Measurements from ENCODE around the gene PUSL1.

PUSL1 gene

GRCh38 chr1:1290238-1290731 is 18.1 kb upstream of the PUSL1 start:
- H3K4me3 ChIP-seq (replicated peaks; ENCODE audit: low read depth, low read length): no peak overlapping the region
- DNase-seq (ENCODE audit: extremely low read depth, low read depth): no peak

GRCh38 chr1:1291023-1291528 is 17.3 kb upstream of the PUSL1 start:
- TF ChIP-seq CTCF (IDR thresholded peaks at IDR 0.05; ENCODE audit: low read depth, low read length, missing control alignments): no peak
- no peak for DNase-seq (ENCODE audit: extremely low read depth, low read depth)
- H3K4me3 ChIP-seq (replicated peaks; ENCODE audit: low read depth, low read length): no peak overlapping the region

More at GRCh38 chr1:1290238-1290731, 18.1 kb upstream of the PUSL1 start:
- TF ChIP-seq CTCF (IDR thresholded peaks at IDR 0.05; ENCODE audit: low read depth, low read length, missing control alignments): peak; percentile 40

- peak; percentile 54 for TF ChIP-seq CTCF (IDR thresholded peaks at IDR 0.05; ENCODE audit: low read depth, low read length, missing control alignments)
- no peak overlapping the region for H3K4me3 ChIP-seq (replicated peaks; ENCODE audit: low read depth, low read length)
Measured at GRCh38 chr1:1291548-1292441, 16.6 kb upstream of the PUSL1 start.

GRCh38 chr1:1292442-1292779 is 16.0 kb upstream of the PUSL1 start:
- no peak for TF ChIP-seq CTCF (IDR thresholded peaks at IDR 0.05; ENCODE audit: low read depth, low read length, missing control alignments)
- H3K4me3 ChIP-seq (replicated peaks; ENCODE audit: low read depth, low read length): no peak overlapping the region
- DNase-seq (ENCODE audit: extremely low read depth, low read depth): no peak

More at GRCh38 chr1:1291548-1292441, 16.6 kb upstream of the PUSL1 start:
- no peak for DNase-seq (ENCODE audit: extremely low read depth, low read depth)

GRCh38 chr1:1292851-1293250 is 15.5 kb upstream of the PUSL1 start:
- no peak for DNase-seq (ENCODE audit: extremely low read depth, low read depth)
- H3K4me3 ChIP-seq (replicated peaks; ENCODE audit: low read depth, low read length): no peak overlapping the region
- no peak for TF ChIP-seq CTCF (IDR thresholded peaks at IDR 0.05; ENCODE audit: low read depth, low read length, missing control alignments)

- no peak for TF ChIP-seq CTCF (IDR thresholded peaks at IDR 0.05; ENCODE audit: low read depth, low read length, missing control alignments)
- DNase-seq (ENCODE audit: extremely low read depth, low read depth): no peak
- H3K4me3 ChIP-seq (replicated peaks; ENCODE audit: low read depth, low read length): no peak overlapping the region
Measured at GRCh38 chr1:1293263-1294249, 14.8 kb upstream of the PUSL1 start.

Measured in HFF-Myc (cell line).